ENCODE measurements around the gene PPIH. TPM values are rescaled to one million over a fixed set of nuclear protein-coding genes. Genes with fewer than 3 reads are reported as not detected.

Gene PPIH
- total and polyA plus RNA-seq, 2 of the 13 experiments (the other 11 are each of a cell fraction or from before 2014, with no cell fraction given), result 29.9 to 72.6 TPM

GRCh38 chr1:42657981-42658876 is at the start of gene PPIH (continued):
- no peak for TF ChIP-seq MLLT10 (CRISPR knock-in tag; IDR thresholded peaks at IDR 0.05)
- no peak for TF ChIP-seq RFX3 (CRISPR knock-in tag; IDR thresholded peaks at IDR 0.05)
- 0 out of 2 replicates have a peak, but pooled peaks have one; percentile 50 for TF ChIP-seq BCL3 (CRISPR knock-in tag; IDR thresholded peaks at IDR 0.05)
- TF ChIP-seq SALL1 (CRISPR knock-in tag; IDR thresholded peaks at IDR 0.05), result peak; percentile 92
- TF ChIP-seq TARDBP (CRISPR knock-in tag; IDR thresholded peaks at IDR 0.05), result peak; percentile 84
- TF ChIP-seq RAD21 (CRISPR knock-in tag; IDR thresholded peaks at IDR 0.05), result no peak; the same call in none of the 2 replicates
- no peak for TF ChIP-seq GZF1 (CRISPR knock-in tag; IDR thresholded peaks at IDR 0.05)
- peak; percentile 91 for TF ChIP-seq MXI1 (IDR thresholded peaks at IDR 0.05; ENCODE audit: borderline replicate concordance, low read depth, low read length)
- no peak for TF ChIP-seq SSRP1 (CRISPR knock-in tag; IDR thresholded peaks at IDR 0.05)
- TF ChIP-seq ATF4 (CRISPR knock-in tag; IDR thresholded peaks at IDR 0.05), result 0 out of 4 replicates have a peak, but pooled peaks of 1 of the 2 experiments have one; percentile 15
- peak; percentile 59 for TF ChIP-seq ZFY (CRISPR knock-in tag; IDR thresholded peaks at IDR 0.05)
- no peak for TF ChIP-seq KLF11 (CRISPR knock-in tag; IDR thresholded peaks at IDR 0.05)
- no peak for TF ChIP-seq PLRG1 (conservative IDR thresholded peaks at IDR 0.05)
- TF ChIP-seq SMARCC2 (IDR thresholded peaks at IDR 0.05), result no peak
- no peak for TF ChIP-seq REL (CRISPR knock-in tag; conservative IDR thresholded peaks at IDR 0.05)
- no peak for TF ChIP-seq ZNF256 (CRISPR knock-in tag; conservative IDR thresholded peaks at IDR 0.05)
- TF ChIP-seq SMAD3 (CRISPR knock-in tag; IDR thresholded peaks at IDR 0.05), result peak; percentile 52; the same call in 1 of the 2 replicates
- no peak; the same call in 1 of the 2 replicates for TF ChIP-seq NFKB2 (CRISPR knock-in tag; IDR thresholded peaks at IDR 0.05; ENCODE audit: borderline replicate concordance)
- no peak for TF ChIP-seq THRA (CRISPR knock-in tag; IDR thresholded peaks at IDR 0.05; ENCODE audit: borderline replicate concordance)
- peak; percentile 79 for TF ChIP-seq RBFOX2 (IDR thresholded peaks at IDR 0.05; ENCODE audit: low read depth, low read length)
- TF ChIP-seq ZZZ3 (CRISPR knock-in tag; IDR thresholded peaks at IDR 0.05; ENCODE audit: borderline replicate concordance), result peak; percentile 71; the same call in 1 of the 2 replicates
- peak; percentile 88 for TF ChIP-seq ZNF563 (CRISPR knock-in tag; IDR thresholded peaks at IDR 0.05)
- no peak for TF ChIP-seq GTF2F1 (IDR thresholded peaks at IDR 0.05; ENCODE audit: low read length)
